DOHH2 (cell line): ENCODE results near the gene ALDH3A2.

Experiments
- H3F3A ChIP-seq: fragments of 200-600 bp; sonication (generic), shearing (Covaris generic); 2 replicates; pipeline ENCODE4 v1.6.0; 2016; ENCODE audit warnings: antibody characterized with exemption, mild to moderate bottlenecking; ENCODE audit not compliant: control insufficient read depth, insufficient read depth
- H3K27ac ChIP-seq: fragments of 200-600 bp; sonication (generic); 2 replicates; pipeline ENCODE4 v1.5.1; 2014; ENCODE audit warnings: low read depth, mild to moderate bottlenecking, low read length, moderate library complexity
- H3K27me3 ChIP-seq: fragments of 200-600 bp; sonication (generic); 2 replicates; pipeline ENCODE4 v1.6.1; 2014; ENCODE audit warnings: mild to moderate bottlenecking, low read length, mixed read lengths; ENCODE audit not compliant: control insufficient read depth
- H3K36me3 ChIP-seq: fragments of 200-600 bp; sonication (generic); 2 replicates; pipeline ENCODE4 v1.6.1; 2014; ENCODE audit warnings: mild to moderate bottlenecking, low read length, moderate library complexity, mixed read lengths; ENCODE audit not compliant: control insufficient read depth
- H3K4me1 ChIP-seq: fragments of 200-600 bp; sonication (generic); 2 replicates; pipeline ENCODE4 v1.6.1; 2014; ENCODE audit warnings: mild to moderate bottlenecking, low read length, mixed read lengths; ENCODE audit not compliant: control insufficient read depth
- H3K4me2 ChIP-seq: fragments of 200-600 bp; sonication (generic); 2 replicates; pipeline ENCODE4 v1.6.0; 2014; ENCODE audit warnings: mild to moderate bottlenecking, low read length, moderate library complexity
- H3K4me3 ChIP-seq: fragments of 200-600 bp; sonication (generic); 2 replicates; pipeline ENCODE4 v1.5.1; 2014; ENCODE audit warnings: mild to moderate bottlenecking, low read length, mixed read lengths
- H3K79me2 ChIP-seq: fragments of 200-600 bp; sonication (generic); 2 replicates; pipeline ENCODE4 v1.6.1; 2014; ENCODE audit warnings: mild to moderate bottlenecking, low read length, mixed read lengths; ENCODE audit not compliant: control insufficient read depth
- H3K9me2 ChIP-seq: fragments of 200-600 bp; sonication (generic); replicated peaks from 2 replicates; pipeline ENCODE4 v1.6.1; 2014; ENCODE audit warnings: mild to moderate bottlenecking, low read length, mixed read lengths; ENCODE audit not compliant: control insufficient read depth
- H3K9me3 ChIP-seq: fragments of 200-600 bp; sonication (generic); 2 replicates; pipeline ENCODE4 v1.6.1; 2014; ENCODE audit warnings: antibody characterized with exemption, low read length, mixed read lengths; ENCODE audit not compliant: control insufficient read depth, insufficient read depth
- H4K20me1 ChIP-seq: fragments of 200-600 bp; sonication (generic); 2 replicates; pipeline ENCODE4 v1.6.0; 2014; ENCODE audit warnings: low read depth, mild to moderate bottlenecking, antibody characterized with exemption, low read length, moderate library complexity; ENCODE audit not compliant: control insufficient read depth, insufficient read depth
- EZH2phosphoT487 ChIP-seq: fragments of 200-600 bp; sonication (generic); IDR thresholded peaks from 2 replicates; pipeline ENCODE4 v1.6.1; 2017; ENCODE audit warnings: borderline replicate concordance, mild to moderate bottlenecking, antibody characterized with exemption, low read length, moderate library complexity, mixed read lengths
- TF ChIP-seq, protein P1 (sequence below): fragments of 200-600 bp; sonication (generic); IDR thresholded peaks from one replicate; pipeline ENCODE4 v1.5.1; 2014; ENCODE audit warnings: antibody characterized with exemption, mild to moderate bottlenecking, low read depth, low read length; ENCODE audit not compliant: poor library complexity, severe bottlenecking

ALDH3A2 gene

DNA sequence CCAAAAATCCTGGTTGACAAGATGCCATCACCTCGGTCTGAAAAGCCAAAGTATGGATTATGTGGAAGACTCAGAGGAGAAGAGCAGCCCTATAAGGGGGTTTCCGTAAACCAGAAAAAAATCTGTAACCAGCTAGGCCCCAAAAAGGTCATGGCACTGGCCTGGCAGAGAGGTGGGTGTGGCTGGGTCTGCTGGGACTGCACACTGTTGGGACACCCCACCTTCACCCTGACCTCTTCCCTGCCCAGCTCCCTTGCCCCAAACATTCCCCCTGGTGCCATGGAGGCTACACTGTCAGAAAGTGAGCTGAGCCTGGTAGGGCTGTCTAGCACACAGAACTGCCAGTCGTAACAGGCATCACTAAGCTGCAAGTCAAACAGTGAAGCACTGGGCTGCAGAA, 61.3 kb downstream of the ALDH3A2 start:
- no peaks in the 10 kb centered on the region for H3K4me1 ChIP-seq
- TF ChIP-seq, protein P1, sequence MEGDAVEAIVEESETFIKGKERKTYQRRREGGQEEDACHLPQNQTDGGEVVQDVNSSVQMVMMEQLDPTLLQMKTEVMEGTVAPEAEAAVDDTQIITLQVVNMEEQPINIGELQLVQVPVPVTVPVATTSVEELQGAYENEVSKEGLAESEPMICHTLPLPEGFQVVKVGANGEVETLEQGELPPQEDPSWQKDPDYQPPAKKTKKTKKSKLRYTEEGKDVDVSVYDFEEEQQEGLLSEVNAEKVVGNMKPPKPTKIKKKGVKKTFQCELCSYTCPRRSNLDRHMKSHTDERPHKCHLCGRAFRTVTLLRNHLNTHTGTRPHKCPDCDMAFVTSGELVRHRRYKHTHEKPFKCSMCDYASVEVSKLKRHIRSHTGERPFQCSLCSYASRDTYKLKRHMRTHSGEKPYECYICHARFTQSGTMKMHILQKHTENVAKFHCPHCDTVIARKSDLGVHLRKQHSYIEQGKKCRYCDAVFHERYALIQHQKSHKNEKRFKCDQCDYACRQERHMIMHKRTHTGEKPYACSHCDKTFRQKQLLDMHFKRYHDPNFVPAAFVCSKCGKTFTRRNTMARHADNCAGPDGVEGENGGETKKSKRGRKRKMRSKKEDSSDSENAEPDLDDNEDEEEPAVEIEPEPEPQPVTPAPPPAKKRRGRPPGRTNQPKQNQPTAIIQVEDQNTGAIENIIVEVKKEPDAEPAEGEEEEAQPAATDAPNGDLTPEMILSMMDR: no peak
- TF ChIP-seq EZH2phosphoT487: no peak

DNA sequence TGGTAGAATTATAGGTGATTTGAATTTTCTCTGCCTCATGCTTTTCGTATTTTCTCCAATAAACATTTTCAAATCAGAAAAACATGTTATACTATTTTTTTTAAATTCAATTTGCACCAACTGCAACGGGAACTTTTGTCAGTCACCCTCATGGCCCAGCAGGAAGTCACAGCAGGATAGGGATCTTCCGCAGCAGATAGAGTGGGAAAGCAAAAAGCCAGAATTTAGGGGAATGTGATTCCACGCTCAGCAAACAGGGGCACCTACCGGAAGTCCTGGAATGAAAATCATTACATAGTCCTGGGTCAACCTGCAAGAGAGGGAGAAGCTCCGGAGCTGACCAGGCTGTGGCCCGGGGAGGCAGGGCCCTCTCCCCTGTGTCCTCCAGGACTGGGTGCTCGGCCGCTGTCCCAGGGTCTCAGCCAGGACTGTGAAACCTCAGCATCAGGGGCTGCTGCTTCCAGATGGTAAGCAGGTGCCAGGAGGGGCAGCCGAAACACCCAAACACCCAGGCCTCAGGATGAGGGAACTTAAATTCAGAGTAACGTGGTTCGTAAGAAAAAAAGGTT, 64.0 kb downstream of the ALDH3A2 start:
- H3K36me3 ChIP-seq: no peaks in the 10 kb centered on the region
- no peak overlapping the region for H3K4me3 ChIP-seq
- no peaks in the 10 kb centered on the region for H3K4me1 ChIP-seq
- no peak for TF ChIP-seq EZH2phosphoT487
- TF ChIP-seq, protein P1: no peak
- no peaks in the 10 kb centered on the region for H3K79me2 ChIP-seq
- no peaks in the 10 kb centered on the region for H3K9me3 ChIP-seq
- H3K4me2 ChIP-seq: no peak overlapping the region
- H3K27ac ChIP-seq: no peak overlapping the region
- no peaks in the 10 kb centered on the region for H3F3A ChIP-seq
- H4K20me1 ChIP-seq: no peaks in the 10 kb centered on the region
- H3K9me2 ChIP-seq: no peaks in the 10 kb centered on the region
- H3K27me3 ChIP-seq: no peaks in the 10 kb centered on the region

More for the DNA sequence above, 61.3 kb downstream of the ALDH3A2 start:
- Histone ChIP-seq H3F3A (no peaks in the 10 kb centered on the region), H4K20me1 (no peaks in the 10 kb centered on the region), H3K9me3 (no peaks in the 10 kb centered on the region), H3K36me3 (no peaks in the 10 kb centered on the region), H3K79me2 (no peaks in the 10 kb centered on the region), H3K9me2 (no peaks in the 10 kb centered on the region), H3K27me3 (no peaks in the 10 kb centered on the region), H3K4me3 (no peak overlapping the region), H3K4me2 (no peak overlapping the region), H3K27ac (no peak overlapping the region)

DNA sequence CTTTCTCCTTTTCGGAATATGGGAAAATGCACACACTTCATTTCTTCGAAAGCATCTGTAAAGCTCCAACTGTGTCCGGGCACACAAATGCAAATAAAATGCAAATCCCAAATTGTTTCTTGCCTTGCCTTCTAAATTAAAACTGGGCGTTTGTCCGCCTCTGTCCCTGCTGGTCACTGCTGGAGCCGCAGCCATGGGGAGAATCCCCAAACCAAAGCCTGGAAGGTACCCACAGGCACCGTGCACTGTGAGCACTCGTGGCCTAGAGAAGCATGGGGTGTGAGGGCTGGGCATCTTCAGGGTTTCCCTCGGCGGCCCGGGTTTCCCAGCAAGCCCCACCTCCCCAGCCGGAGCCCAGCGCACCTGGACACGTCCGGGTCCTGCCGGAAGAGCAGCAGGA, 64.9 kb downstream of the ALDH3A2 start:
- H3K4me1 ChIP-seq: no peaks in the 10 kb centered on the region

More for the DNA sequence above, 64.9 kb downstream of the ALDH3A2 start:
- Histone ChIP-seq H3F3A (no peaks in the 10 kb centered on the region), H3K27me3 (no peaks in the 10 kb centered on the region), H4K20me1 (no peaks in the 10 kb centered on the region), H3K36me3 (no peaks in the 10 kb centered on the region), H3K4me2 (no peak overlapping the region), H3K9me3 (no peaks in the 10 kb centered on the region), H3K27ac (no peak overlapping the region), H3K4me3 (no peak overlapping the region), H3K79me2 (no peaks in the 10 kb centered on the region), H3K9me2 (no peaks in the 10 kb centered on the region)
- TF ChIP-seq, protein P1: no peak
- TF ChIP-seq EZH2phosphoT487: no peak
